Stimulated activated CD4-positive, alpha-beta T cell treated with anti-CD3 and anti-CD28 coated beads, TNF-alpha, amount 100 ng/mL, for 1 hour (primary cell): ENCODE results near the gene PSMD3.

ENCODE experiments used
- DNase-seq, 3 donors: peaks; one replicate each; pipeline ENCODE4 v3.0.0-alpha.2; 2020; ENCODE audit warnings: low read depth in 3 of 3, low spot score in 1 of 3

PSMD3 gene

DNA sequence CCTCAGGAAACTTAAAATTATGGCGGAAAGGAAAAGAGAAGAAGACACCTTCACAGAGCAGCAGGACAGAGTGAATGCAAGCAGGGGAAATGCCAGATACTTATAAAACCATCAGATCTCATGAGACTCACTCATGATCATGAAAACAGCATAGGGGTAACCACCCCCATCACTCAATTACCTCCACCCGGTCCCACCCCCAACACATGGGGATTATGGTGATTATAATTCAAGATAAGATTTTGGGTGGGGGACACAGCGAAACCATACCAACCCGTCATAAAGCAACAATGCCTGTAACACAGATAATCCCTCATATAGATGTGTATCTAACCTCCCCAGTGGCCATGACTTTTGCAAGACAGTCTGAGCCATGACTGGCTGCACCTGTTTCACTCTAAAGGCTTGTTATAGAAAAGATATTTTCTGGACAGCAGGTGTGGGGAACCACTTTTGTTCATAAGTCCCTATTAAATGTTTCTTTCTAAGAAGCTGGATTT, 24.8 kb upstream of the PSMD3 start:
- DNase-seq = no peak

DNA sequence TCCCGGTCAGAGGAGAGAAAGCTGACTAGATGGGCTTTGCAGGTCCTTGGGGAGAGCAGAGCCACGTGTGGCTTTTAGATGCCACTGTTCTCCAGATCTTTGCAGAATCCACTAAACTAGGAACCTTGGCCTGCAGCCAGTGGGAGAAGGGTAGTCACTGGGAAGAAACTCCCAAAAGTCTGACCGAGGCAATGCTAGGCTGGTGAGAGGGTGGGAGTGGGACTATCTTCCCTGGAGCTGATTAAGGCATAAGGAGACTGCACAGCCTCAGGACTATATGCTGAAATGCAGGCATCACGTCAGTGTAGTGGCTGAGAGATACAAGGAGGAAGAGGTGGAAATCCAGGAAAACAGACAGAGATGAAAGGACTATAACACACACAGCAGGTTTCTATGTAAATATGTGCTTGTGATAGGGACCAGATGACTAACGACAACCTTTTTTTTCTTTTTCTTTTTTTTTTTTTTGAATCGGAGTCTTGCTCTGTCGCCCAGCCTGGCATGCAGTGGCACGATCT, 20.0 kb upstream of the PSMD3 start:
- no peak for DNase-seq

DNA sequence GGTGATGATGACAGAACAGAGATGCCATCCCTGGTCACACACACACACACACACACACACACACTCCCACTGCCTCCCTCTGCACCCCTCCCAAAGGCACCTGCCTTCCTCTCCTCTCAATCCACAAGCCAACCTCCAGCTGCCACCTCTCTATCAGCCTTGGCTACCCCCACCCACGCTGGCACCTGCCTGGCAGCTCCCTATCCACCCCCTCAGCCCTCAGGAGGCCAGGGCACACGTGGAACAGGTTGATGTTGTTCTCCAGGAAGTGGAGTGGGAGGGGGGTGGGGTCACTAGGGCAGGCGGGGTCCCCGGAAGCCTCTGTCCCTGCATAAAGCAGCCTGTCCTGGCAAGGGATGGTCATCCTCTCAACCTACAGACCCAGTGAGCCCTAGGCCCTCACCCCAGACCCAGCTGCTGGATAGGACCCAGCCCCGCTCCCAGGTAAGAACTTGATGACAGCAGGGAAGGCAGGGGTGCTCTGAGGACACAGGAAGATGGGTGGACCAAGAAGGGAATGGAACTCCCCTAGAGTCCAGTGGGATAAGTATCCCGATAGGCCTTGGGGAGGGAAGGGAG, 17.9 kb upstream of the PSMD3 start, which contains the start of gene GSDMA:
GSDMA (plus strand) TSS at position 363 of the 579 bp plus-strand sequence. CDS start 2,684 bp downstream, outside the sequence.
- DNase-seq = no peak

DNA sequence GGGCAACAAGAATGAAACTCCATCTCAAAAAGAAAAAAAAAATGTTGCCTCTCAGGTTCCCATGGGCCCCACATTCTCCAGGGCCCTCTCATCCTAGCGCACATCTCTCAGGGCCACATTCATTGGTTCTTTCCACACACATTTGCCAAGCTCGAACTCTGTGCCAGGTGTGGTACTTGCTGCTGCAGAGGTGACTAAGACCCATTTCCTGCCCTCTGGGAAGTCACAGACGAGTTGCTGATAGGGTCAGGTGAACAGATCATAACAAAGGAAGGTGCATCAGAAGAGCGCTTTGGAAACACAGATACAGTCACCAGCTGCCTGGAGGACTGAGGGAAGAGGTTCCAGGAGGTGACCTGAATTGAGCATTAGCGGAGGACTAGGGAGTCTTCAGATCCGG, 16.8 kb upstream of the PSMD3 start:
- DNase-seq = peak in 2 of 3 donors; percentile 17 to 24

DNA sequence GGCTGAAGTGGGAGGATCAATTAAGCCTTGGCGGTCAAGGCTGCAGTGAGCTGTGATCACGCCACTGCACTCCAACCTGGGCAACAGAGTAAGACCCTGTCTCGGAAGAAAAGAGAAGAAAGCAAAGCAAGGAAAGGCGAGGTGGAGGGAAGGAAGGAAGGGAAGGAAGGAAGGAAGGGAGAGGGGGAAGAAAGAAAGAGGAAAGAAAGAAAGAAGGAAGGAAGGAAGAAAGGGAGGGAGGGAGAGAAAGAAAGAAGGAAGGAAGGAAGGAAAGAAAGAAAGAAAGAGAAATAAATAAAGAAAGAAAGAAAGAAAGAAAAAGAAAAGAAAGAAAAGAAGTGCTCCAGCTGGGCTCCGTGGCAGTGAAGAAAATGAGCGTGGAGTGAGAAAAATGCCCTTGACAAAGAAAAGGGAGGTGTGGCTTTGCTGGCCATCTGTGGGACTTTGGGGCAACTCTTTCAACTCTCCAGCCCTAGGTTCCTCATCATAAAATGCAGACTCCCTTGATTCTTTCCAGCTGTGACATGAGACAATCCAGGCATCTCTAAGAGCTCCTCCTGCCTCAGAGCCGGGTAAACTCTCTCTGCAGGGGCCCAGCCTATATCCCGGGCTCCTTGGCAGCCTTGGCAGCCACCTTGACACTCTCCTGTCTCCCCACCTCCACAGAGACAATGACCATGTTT, 15.4 kb upstream of the PSMD3 start:
- DNase-seq = no peak

DNA sequence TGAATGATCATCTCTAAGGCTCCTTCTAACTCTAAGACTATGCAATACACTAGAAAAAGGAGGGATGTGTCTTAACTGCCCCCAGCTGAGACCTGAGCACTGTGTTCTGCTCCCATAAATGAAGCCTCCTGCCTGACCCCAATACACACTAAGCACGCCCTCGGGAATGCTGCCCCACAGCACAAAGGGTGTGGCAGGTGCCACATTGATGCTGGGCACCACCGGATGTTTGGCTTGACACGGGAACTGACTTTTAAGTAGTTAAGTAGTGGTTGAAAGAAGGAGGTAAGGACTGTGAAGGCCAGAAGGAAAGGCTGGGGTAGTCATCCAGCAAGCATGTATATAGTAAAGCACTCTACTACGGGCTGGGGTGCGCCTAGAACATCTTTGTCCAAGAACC, 13.8 kb upstream of the PSMD3 start:
- DNase-seq = no peak

DNA sequence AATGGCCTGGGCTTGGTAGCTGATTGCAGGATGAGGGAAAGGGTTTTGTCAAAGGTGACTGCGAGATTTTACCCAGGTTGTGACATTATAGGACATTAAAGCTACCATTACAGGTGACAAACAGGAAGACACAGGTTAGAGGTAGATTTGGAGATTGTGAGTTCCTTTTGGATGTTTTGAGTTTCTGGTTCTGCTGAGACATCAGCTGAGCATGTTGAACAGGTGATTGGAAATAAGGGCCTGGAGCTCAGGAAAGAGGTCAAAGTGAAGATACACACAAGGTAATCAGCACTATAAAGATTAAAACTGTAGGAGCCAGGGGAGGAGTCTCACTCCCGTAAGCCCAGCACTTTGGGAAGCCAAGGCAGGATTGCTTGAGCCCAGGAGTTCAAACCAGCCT, 11.8 kb upstream of the PSMD3 start:
- DNase-seq = no peak

DNA sequence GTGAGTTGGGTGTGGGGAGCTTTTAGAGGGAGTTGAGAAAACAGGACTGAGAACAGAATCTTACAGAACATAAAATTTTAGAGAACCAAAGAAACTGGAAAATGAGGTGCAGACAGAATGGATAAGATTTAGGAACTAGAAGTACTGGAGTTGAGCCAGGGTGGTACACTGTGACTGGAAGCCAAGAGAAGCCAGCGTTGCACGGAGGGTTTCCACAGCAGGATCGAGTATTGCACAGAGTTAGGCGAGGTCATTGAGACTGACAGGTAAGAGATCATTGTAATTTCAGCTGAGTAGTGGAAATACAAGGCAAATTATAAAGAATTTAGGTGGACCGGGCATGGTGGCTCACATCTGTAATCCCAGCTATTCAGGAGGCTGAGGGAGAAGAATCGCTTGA, 11.2 kb upstream of the PSMD3 start:
- no peak for DNase-seq

DNA sequence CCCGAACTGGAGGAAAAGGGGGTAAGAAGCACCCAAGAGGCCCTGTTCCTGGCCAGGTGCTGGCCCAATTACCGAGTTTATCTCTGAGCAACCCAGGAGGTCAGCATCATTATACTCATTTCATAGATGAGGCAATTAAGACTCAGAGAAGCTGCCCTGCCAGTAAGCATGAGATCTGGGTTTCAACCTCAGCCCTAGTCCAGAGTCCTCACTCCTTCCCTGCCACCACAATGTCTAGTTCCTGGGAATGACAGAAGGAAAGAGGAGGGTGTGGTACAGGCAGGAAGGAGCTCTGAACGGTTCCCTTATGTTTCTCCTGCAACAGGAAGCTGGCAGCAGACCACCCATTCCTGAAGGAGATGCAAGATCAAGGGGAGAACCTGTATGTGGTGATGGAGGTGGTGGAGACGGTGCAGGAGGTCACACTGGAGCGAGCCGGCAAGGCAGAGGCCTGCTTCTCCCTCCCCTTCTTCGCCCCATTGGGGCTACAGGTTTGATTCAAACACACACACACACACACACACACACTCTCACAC, 10.4 kb upstream of the PSMD3 start:
- DNase-seq = no peak

DNA sequence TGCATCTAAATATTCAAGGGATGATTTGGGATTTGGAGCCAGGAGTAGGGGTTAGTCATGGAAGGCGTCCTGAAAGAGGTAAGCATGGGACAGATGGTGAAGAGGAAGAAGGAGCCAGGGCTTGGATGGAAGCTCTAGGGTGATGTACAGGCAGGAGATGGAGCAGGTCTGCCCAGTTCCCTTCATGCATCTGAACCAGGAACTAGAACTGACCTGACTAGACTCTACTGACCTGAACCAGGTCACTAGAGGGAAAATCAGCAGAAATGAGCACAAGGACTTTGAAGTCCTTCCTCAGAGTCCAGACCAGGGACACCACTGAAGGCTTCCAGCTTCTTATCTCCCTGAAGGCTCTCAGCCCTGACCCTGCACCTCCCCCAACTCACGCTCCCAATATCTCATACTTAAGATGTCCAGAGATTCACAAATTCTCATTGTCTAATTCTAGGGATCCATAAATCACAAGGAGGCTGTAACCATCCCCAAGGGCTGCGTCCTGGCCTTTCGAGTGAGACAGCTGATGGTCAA, 9.5 kb upstream of the PSMD3 start:
- DNase-seq = no peak

DNA sequence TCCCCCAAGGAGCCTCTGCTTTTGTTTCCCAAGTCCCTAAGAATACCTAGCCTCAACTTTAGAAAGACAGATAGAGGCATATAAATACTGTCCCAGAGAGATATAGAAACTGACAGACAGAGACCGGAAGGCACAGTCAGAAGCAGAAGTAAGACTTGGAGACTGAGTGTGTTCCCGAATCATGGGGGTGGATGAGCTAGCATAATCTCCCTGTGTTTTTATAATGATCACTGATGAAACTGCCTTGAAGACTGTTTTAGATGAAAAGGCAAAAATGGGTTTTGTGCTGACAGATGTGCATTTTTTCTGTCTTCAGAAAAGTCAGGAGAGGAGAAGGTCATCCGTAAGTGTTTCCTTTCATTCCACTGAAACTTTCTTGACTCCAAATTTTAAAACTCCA, 8.3 kb upstream of the PSMD3 start:
- no peak for DNase-seq

DNA sequence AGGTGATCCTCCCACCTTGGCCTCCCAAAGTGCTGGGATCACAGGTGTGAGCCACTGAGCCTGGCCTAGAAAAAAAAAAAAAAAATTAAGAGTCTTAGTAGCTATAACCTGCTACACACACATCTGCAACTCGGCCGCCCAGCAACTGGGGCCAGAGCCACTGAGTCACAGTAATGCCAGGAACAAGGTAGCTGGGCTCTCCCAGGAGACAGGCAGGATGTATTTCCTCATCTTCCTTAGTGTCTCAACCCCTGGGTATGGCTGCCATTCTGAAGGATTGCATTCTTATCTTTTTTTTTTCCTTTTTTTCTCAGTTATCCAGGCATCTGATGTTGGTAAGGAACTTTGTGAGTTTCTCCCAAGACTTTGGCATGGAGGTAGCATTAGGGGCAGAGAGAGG, 7.1 kb upstream of the PSMD3 start:
- DNase-seq = no peak

DNA sequence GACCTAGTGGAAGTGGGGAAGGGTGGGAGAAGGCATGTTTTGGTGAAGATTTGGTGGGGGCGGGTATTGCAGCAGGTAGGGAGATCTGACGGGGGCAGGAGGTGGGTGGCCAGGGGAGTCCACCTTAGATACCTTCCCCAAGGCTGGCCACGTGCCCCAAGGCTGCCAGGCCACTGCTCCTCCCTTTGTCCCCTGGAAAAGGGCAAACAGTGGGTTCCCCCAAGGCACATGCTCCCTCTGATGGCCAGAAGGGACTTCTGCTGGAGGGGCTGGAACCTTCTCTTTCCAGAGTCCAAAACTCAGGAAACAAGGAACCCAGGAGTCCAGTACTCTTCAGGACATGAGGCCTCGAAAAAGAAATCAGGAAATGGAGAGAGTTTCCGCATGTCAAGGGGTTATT, 6.2 kb upstream of the PSMD3 start:
- DNase-seq = no peak

DNA sequence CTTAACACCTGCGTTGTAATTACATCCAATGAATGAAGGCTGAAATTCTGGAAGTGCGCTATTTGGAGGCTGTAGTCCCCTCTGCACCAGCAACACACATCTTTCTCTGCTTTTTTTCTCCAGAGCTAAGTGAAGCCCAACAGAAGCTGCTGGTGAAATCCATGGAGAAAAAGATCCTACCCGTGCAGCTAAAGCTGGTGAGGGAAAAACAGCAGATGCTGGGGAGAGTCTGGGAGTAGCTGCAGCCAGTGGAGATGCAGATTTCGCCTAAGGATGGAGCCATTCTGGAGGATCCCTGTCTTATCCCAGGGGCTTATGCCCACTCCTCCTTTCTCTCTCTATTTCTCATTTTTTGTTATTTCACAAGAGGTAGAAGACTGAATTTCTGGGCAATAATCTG, 4.8 kb upstream of the PSMD3 start:
- no peak for DNase-seq

DNA sequence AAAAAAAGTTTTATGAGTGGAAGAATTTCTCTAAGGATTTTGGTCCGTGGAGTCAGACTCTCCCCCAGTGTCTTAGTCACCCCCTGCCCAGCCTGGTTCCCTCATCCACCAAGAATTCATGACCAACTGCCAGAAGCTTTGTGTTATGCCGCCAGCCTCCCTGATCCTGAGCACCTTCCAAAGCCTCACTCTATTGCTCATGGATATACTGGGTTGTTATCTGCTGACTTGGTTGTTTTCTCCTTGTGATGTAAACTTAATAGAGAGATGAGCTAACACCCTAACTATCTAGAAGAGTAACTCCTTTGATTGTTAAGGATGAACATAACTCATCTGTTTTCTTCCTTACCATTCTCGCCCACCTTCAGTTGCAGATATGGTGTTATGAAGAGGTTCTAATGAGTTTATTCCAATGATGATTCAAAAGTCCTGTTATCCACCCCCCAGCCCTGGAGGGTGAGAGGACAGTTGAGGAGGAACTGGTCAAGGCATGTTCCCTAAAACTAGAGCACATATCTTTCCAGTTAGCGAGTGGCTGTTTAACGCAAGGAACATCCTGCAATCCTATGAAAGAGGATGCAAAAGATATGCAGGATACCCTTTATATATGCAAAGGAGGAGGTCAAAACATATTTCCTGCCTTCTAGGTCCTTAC, 1.5 kb upstream of the PSMD3 start:
- no peak for DNase-seq

DNA sequence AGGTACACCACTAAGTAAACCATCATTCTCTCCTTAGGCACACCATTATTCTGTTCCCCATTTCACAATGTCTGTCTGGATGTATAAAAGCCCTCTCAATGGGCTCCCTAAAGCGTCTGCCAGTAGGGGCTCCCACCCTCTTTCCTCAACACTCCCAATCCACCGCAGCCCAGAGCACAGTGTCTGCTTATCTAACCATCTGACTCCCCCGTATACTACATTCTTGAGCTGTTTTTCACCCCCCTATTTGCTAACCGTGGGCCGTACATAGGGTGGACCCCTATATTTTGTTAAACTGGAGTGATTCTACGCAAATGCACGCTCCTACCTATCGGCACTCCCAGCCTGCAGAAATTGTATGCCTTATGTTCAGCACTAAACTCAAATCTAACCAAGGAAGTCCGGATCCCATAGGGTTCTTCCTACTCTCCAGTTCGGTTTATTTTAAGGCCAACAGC, 685 bp upstream of the PSMD3 start:
- DNase-seq = no peak

DNA sequence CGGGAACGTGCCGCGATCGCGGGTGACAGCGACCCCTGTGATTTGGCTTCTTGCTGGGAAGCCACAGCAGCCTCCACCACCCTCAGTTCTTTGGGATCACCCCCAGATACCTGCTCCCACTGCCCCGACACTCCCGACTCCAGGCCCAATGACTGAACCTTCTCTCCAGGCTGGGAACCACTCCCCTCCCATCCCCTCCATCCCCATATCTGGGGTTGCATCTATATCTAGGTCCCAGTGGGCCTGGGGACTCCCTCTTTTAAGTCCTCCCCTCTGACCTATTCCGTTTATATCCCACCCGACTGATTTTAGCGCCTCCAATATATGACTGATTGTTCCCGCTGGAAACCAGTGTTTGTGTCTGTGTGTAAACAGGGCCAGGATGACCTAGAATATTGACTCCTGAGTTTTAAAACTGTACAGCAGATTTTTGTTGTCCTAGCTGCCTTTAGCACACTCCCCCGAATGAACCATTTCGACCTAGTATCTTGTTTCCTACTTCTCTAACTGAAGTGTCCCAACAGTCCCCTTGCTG, 667 bp downstream of the PSMD3 start:
- no peak for DNase-seq

DNA sequence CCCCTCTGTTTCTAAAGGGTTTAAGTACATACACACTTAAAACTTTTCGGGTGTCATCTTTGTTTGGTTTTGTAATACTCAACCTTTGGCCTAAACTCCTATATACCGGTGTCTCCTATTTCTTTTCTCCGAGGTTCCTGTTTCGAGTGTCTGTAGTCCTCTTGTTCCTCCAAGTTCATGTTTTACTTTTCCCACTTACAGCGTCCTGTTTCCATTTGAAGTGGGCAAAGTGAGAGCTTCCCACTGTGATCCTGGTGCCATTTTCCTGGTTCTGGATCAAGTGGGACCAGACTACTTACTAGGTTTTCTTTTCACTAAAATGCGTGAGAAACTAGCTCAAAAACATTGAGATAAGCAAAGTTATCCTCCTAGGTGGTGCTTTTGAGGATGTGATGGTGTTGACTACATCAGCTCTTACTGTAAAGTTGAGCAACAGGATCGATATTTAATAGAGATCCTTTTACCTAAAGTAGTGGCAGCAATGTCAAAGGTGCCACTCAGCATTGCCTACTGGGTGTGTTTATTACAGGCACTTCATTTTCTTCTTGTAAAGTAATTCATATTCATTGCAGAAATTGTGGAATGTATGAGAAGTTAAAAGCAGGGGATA, 1.3 kb downstream of the PSMD3 start:
- DNase-seq = no peak

DNA sequence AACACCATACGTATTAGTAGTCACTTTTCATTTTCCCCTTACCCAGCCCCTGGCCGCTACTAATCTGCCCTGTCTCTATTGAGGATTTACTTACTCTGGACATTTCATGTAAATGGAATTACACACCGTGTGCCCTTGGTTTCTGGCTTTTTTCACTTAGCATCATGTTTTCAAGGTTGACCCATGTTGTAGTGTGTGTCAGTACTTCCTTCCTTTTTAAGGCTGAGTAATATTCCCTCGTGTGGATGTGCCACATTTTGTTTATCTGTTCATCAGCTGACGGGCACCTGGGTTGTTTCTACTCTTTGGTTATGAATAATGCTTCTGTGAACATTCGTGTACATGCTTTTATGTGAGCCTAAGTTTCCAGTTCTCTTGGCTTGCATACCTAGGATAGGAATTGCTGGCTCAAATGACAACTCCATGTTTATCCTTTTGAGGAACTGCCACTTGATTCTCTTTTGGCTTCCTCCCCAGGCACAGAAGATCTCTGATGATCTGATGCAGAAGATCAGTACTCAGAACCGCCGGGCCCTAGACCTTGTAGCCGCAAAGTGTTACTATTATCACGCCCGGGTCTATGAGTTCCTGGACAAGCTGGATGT, 7.7 kb downstream of the PSMD3 start:
- DNase-seq = no peak

DNA sequence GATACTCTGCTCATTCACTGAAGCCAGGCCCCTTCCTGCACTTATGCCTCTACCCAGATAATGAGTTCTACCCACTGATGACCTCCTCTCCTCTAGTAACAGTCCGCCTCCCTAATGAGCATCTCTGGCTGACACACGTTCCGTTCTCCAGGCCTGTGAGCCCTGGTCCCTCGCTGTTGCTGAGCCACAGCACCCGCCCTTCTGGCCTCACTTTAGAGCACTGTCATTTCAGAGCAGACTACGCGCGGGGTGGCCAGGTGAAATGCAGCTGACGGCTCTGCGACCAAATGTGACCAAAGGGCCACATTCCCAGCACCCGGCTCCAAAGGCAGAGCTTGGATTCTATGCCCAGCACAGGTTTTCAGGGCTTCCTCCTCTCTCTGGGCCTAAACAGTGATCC, 13.8 kb downstream of the PSMD3 start:
- DNase-seq = no peak

DNA sequence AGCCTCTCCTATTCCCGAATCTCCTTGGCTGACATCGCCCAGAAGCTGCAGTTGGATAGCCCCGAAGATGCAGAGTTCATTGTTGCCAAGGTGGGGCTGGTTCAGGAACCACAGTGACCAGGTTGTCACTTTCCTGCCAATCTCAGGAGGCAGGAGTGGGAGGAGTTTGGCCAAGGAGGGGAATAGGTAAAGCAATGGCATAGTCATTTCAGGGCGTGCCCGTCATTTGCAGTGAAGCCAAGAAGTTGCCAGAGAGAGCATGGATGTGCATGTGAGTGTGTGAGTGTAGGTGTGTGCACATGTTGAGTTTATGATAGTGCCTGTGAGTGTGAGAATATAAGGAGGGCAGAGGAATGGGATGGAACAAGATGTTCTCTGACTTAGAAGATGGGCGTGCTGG, 14.8 kb downstream of the PSMD3 start:
- no peak for DNase-seq
